Measurements from ENCODE around the gene SLC17A8.

DNA sequence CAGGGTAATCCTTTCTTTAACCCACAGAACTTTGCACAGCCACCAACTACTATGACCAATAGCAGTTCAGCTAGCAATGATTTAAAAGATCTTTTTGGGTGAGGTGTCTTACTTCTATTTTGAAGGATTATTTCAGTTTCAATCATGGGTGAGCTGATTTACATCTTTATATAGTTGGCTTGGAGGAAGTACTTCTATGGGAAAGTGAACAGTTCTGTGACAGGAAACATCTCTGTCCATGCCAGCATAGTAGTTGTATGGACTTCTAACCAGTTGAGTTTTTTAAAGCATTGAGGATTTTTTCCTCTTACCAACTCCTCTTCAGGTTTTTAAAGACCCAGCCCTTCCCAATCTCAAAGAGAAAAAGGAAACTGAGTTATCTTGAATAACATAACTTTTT is 17.8 kb upstream of the SLC17A8 start:
- TF ChIP-seq RXRA (IDR thresholded peaks at IDR 0.05) (no peak), JUND (IDR thresholded peaks at IDR 0.05) (no peak)

All from liver (tissue), 2 donors.